A673 (cell line): Measurements from ENCODE around the gene TBC1D25. TPM values are rescaled to one million over a fixed set of nuclear protein-coding genes. Genes with fewer than 3 reads are reported as not detected.

Source experiments
- BruUV-seq: library from RNA; stranded (reverse); fragments of 400-500 nt; replicated peaks from 2 replicates; lab custom pipeline; 2021; lab: Mats Ljungman, UMichigan
- CTCF ChIA-PET: fragments of 300-600 bp; sonication (Branson Sonifier 250); formaldehyde crosslinking; loops from one replicate; lab custom pipeline; 2022; ENCODE audit warnings: antibody characterized with exemption; lab: Charles Lee
- POLR2A ChIA-PET: fragments of 300-600 bp; sonication (Branson Sonifier 250); formaldehyde crosslinking; loops from one replicate; lab custom pipeline; 2022; ENCODE audit warnings: antibody characterized with exemption; ENCODE audit not compliant: low non-redundant PET; lab: Charles Lee
- DNase-seq: peaks from one replicate; pipeline ENCODE4 v3.0.0-alpha.2; 2015; ENCODE audit warnings: low spot score
- H3K27ac ChIP-seq: fragments of 200-600 bp; sonication (generic); 2 replicates; pipeline ENCODE4 v1.5.1; 2016; ENCODE audit warnings: mixed run types, low read depth, mild to moderate bottlenecking, mixed read lengths, antibody characterized with exemption, low read length; ENCODE audit not compliant: poor library complexity, severe bottlenecking
- H3K27me3 ChIP-seq: fragments of 200-600 bp; sonication (generic); replicated peaks from 2 replicates; pipeline ENCODE4 v1.6.1; 2017; ENCODE audit warnings: mixed run types, low read depth, mild to moderate bottlenecking, mixed read lengths, antibody characterized with exemption, low read length; ENCODE audit not compliant: insufficient read depth, poor library complexity
- H3K36me3 ChIP-seq: fragments of 200-600 bp; sonication (generic); 2 replicates; pipeline ENCODE4 v1.6.1; 2016; ENCODE audit warnings: mixed run types, mild to moderate bottlenecking, mixed read lengths, antibody characterized with exemption, low read length; ENCODE audit not compliant: insufficient read depth, poor library complexity, severe bottlenecking
- H3K4me1 ChIP-seq: fragments of 200-600 bp; sonication (generic); 2 replicates; pipeline ENCODE4 v1.6.1; 2017; ENCODE audit warnings: mixed run types, mild to moderate bottlenecking, mixed read lengths, antibody characterized with exemption, low read length; ENCODE audit not compliant: insufficient read depth, poor library complexity, severe bottlenecking
- H3K4me3 ChIP-seq: fragments of 200-600 bp; sonication (generic); 2 replicates; pipeline ENCODE4 v1.5.1; 2016; ENCODE audit warnings: low read depth, mixed run types, mild to moderate bottlenecking, mixed read lengths, low read length; ENCODE audit not compliant: poor library complexity, severe bottlenecking
- H3K9me3 ChIP-seq: fragments of 200-600 bp; sonication (generic); 2 replicates; pipeline ENCODE4 v1.6.1; 2016; ENCODE audit warnings: mixed run types, low read depth, mild to moderate bottlenecking, mixed read lengths, antibody characterized with exemption, low read length; ENCODE audit not compliant: poor library complexity, severe bottlenecking
- EZH2 ChIP-seq: fragments of 200-600 bp; sonication (generic); IDR thresholded peaks from 2 replicates; pipeline ENCODE4 v1.6.1; 2017; ENCODE audit warnings: borderline replicate concordance, low read depth, mild to moderate bottlenecking, mixed read lengths, antibody characterized with exemption, low read length; ENCODE audit not compliant: poor library complexity, severe bottlenecking
- intact Hi-C: fragments of 100-400 bp; cut with micrococcal nuclease; formaldehyde crosslinking; loops from one replicate; pipeline ENCODE4 v1.10.0; 2022; ENCODE audit not compliant: unreplicated experiment
- total RNA-seq: library from RNA; stranded (reverse); gene quantifications from 2 replicates; pipeline ENCODE4 v1.2.3, GENCODE V29; 2021
- TF ChIP-seq, protein P1 (sequence below): fragments of 300-800, 200-600 bp; sonication (generic); conservative IDR thresholded peaks from 2 replicates; pipeline ENCODE4 v1.5.1; 2017; ENCODE audit warnings: low read depth, mild to moderate bottlenecking, antibody characterized with exemption, low read length, moderate library complexity, mixed read lengths

The TBC1D25 gene
- total RNA-seq, 1 experiment from 2014 or later = 10.8 TPM

GRCh38 chrX:48514126-48514806 lies 25.2 kb upstream of the TBC1D25 start:
- DNase-seq = no peak
- Histone ChIP-seq H3K9me3 (no peaks in the 10 kb centered on the region), H3K4me1 (no peaks in the 10 kb centered on the region), H3K27ac (no peak overlapping the region), H3K4me3 (no peak overlapping the region), H3K36me3 (no peaks in the 10 kb centered on the region), H3K27me3 (no peaks in the 10 kb centered on the region)
- no TSS peak for BruUV-seq
- no peak for TF ChIP-seq EZH2
- TF ChIP-seq, protein P1, sequence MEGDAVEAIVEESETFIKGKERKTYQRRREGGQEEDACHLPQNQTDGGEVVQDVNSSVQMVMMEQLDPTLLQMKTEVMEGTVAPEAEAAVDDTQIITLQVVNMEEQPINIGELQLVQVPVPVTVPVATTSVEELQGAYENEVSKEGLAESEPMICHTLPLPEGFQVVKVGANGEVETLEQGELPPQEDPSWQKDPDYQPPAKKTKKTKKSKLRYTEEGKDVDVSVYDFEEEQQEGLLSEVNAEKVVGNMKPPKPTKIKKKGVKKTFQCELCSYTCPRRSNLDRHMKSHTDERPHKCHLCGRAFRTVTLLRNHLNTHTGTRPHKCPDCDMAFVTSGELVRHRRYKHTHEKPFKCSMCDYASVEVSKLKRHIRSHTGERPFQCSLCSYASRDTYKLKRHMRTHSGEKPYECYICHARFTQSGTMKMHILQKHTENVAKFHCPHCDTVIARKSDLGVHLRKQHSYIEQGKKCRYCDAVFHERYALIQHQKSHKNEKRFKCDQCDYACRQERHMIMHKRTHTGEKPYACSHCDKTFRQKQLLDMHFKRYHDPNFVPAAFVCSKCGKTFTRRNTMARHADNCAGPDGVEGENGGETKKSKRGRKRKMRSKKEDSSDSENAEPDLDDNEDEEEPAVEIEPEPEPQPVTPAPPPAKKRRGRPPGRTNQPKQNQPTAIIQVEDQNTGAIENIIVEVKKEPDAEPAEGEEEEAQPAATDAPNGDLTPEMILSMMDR = no peak
- POLR2A ChIA-PET = no interaction called here
- CTCF ChIA-PET = no interaction called here
- intact Hi-C loops = no loop called here

DNA sequence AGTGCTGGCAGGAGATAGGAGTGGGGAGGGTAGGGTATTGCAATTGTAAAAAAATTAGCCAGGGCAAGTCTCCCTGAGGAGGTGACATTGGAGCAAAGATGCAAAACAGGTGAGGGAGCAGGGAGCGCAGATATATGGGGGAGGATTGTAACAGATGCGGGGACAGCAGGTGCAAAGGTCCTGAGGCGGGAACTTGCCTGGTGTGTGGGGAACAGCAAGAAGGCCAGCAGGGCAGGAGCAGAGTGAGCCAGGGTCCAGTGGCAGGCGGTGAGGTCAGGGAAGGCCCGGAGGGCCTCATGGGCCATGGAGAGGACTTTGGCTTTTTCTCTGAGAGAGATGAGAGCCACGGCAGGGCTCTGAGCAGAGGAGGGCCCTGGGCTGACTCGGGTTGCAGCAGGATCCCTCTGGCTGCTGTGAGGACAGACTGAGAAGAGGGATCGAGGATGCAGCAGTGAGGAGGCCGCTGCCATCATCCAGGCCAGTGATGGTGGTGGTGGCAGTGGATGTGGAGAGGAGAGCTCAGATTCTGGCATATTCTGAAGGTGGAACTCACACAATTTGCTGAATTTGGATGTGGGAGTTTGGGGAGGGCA lies 24.6 kb upstream of the TBC1D25 start:
- Histone ChIP-seq H3K36me3 (no peaks in the 10 kb centered on the region), H3K9me3 (no peaks in the 10 kb centered on the region), H3K27me3 (no peaks in the 10 kb centered on the region), H3K4me1 (no peaks in the 10 kb centered on the region), H3K4me3 (no peak overlapping the region), H3K27ac (no peak overlapping the region)
- no TSS peak for BruUV-seq
- TF ChIP-seq, protein P1 = no peak
- TF ChIP-seq EZH2 = no peak
- intact Hi-C loops = no loop called here
- DNase-seq = no peak
- ChIA-PET POLR2A (no interaction called here), CTCF (no interaction called here)

DNA sequence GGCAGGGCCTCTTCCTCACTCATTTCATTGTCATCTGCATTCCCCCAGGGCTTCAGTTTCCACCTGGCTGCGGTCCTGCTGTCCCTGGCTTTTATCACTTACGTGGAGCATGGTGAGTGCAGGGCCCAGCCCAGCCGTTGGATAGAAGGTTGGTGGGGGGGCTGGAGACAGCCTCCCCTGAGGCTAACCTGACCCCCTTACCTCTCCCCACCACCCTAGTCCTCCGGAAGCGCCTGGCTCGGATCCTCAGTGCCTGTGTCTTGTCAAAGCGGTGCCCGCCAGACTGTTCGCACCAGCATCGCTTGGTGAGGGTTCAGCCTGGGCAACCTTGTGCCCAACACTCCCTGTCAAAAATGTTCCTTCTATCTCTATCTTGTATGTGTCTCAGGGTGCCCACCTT lies 23.7 kb upstream of the TBC1D25 start:
- ChIA-PET CTCF (no interaction called here), POLR2A (no interaction called here)
- no peaks in the 10 kb centered on the region for H3K9me3 ChIP-seq
- no TSS peak for BruUV-seq
- intact Hi-C loops = no loop called here
- TF ChIP-seq, protein P1 = no peak
- no peak for TF ChIP-seq EZH2
- H3K4me3 ChIP-seq = no peak overlapping the region
- DNase-seq = no peak
- no peaks in the 10 kb centered on the region for H3K36me3 ChIP-seq
- no peaks in the 10 kb centered on the region for H3K27me3 ChIP-seq
- no peaks in the 10 kb centered on the region for H3K4me1 ChIP-seq
- no peak overlapping the region for H3K27ac ChIP-seq
